MM.1S (cell line): ENCODE data around the gene PTPRA.

Experiments
- DNase-seq: peaks from one replicate; pipeline ENCODE4 v3.0.0-alpha.2; 2015
- H2AFZ ChIP-seq: fragments of 300-600 bp; sonication (generic); 2 replicates; pipeline ENCODE4 v1.6.0; 2016; ENCODE audit warnings: antibody characterized with exemption, low read length
- H3F3A ChIP-seq: fragments of 300-600 bp; sonication (generic); 2 replicates; pipeline ENCODE4 v1.6.1; 2016; ENCODE audit warnings: mild to moderate bottlenecking, antibody characterized with exemption, low read length, moderate library complexity, mixed read lengths; ENCODE audit not compliant: insufficient read depth
- H3K27ac ChIP-seq: fragments of 300-600 bp; sonication (generic); 2 replicates; pipeline ENCODE4 v1.5.1; 2016; ENCODE audit warnings: mild to moderate bottlenecking, low read length
- H3K27me3 ChIP-seq: fragments of 300-600 bp; sonication (generic); replicated peaks from 2 replicates; pipeline ENCODE4 v1.6.0; 2016; ENCODE audit warnings: low read length; ENCODE audit not compliant: insufficient read depth
- H3K36me3 ChIP-seq: fragments of 300-600 bp; sonication (generic); replicated peaks from 2 replicates; pipeline ENCODE4 v1.6.1; 2016; ENCODE audit warnings: mild to moderate bottlenecking, low read length, mixed read lengths; ENCODE audit not compliant: insufficient read depth
- H3K4me1 ChIP-seq: fragments of 300-600 bp; sonication (generic); 2 replicates; pipeline ENCODE4 v1.6.1; 2016; ENCODE audit warnings: low read length, mixed read lengths
- H3K4me2 ChIP-seq: fragments of 300-600 bp; sonication (generic); 2 replicates; pipeline ENCODE4 v1.6.0; 2016; ENCODE audit warnings: low read depth, low read length
- H3K4me3 ChIP-seq: fragments of 300-600 bp; sonication (generic); 2 replicates; pipeline ENCODE4 v1.5.1; 2016; ENCODE audit warnings: low read length, mixed read lengths
- H3K79me2 ChIP-seq: fragments of 300-600 bp; sonication (generic); 2 replicates; pipeline ENCODE4 v1.6.1; 2016; ENCODE audit warnings: mixed run types, low read length, mixed read lengths
- H3K9ac ChIP-seq: fragments of 300-600 bp; sonication (generic); 2 replicates; pipeline ENCODE4 v1.6.1; 2016; ENCODE audit warnings: low read length, mixed read lengths
- H3K9me2 ChIP-seq: fragments of 300-600 bp; sonication (generic); replicated peaks from 2 replicates; pipeline ENCODE4 v1.6.1; 2016; ENCODE audit warnings: mild to moderate bottlenecking, low read length, mixed read lengths; ENCODE audit not compliant: insufficient read depth
- H3K9me3 ChIP-seq: fragments of 300-600 bp; sonication (generic); replicated peaks from 2 replicates; pipeline ENCODE4 v1.6.1; 2016; ENCODE audit warnings: mild to moderate bottlenecking, low read length, mixed read lengths; ENCODE audit not compliant: insufficient read depth
- H4K20me1 ChIP-seq: fragments of 300-600 bp; sonication (generic); 2 replicates; pipeline ENCODE4 v1.6.1; 2016; ENCODE audit warnings: mild to moderate bottlenecking, low read length, moderate library complexity, mixed read lengths; ENCODE audit not compliant: insufficient read depth
- EZH2 ChIP-seq: fragments of 300-600 bp; sonication (generic); optimal IDR thresholded peaks from 2 replicates; pipeline ENCODE3; 2017; ENCODE audit warnings: low read depth, mild to moderate bottlenecking, antibody characterized with exemption, low read length, mixed read lengths
- EZH2phosphoT487 ChIP-seq: fragments of 300-600 bp; sonication (generic); IDR thresholded peaks from 2 replicates; pipeline ENCODE4 v1.6.1; 2018; ENCODE audit warnings: antibody characterized with exemption, low read length
- TF ChIP-seq, protein P1 (sequence below): fragments of 300-600 bp; sonication (generic); IDR thresholded peaks from 2 replicates; pipeline ENCODE4 v1.5.1; 2016; ENCODE audit warnings: antibody characterized with exemption, low read length, mixed read lengths

PTPRA gene

DNA sequence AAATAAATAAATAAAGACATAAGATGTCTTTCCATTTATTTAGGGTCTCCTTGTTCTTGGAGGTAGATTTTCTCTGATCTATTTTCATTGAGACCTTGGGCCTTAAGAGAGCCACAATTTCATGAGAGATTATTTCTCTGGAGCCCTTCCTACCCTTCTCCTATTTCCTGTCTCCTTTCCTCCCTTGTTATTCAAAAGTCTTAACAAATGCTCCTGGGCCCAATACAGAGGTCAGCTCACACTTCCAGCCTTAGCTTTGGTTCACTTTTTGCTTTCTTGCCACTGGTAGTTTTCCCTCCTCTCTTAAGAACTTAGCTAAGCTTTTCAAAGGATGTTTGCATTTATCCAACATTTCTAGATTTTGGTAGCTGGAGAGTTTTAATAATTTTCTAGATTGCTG lies 44.0 kb downstream of the PTPRA start:
- Histone ChIP-seq H3K4me3 (no peak overlapping the region), H3K27ac (no peak overlapping the region), H3K4me2 (no peak overlapping the region), H3K79me2 (peaks cover 29% of the 10 kb centered on the region), H3K4me1 (peaks cover 7% of the 10 kb centered on the region), H3F3A (0 out of 2 replicates have a peak, but pooled peaks cover 3% of the 10 kb centered on the region), H3K9me3 (no peaks in the 10 kb centered on the region), H3K27me3 (no peaks in the 10 kb centered on the region), H3K9me2 (no peaks in the 10 kb centered on the region), H3K36me3 (no peaks in the 10 kb centered on the region), H4K20me1 (no peaks in the 10 kb centered on the region), H2AFZ (no peak overlapping the region), H3K9ac (no peak overlapping the region)
- no peak for TF ChIP-seq EZH2
- no peak for TF ChIP-seq EZH2phosphoT487
- TF ChIP-seq, protein P1, sequence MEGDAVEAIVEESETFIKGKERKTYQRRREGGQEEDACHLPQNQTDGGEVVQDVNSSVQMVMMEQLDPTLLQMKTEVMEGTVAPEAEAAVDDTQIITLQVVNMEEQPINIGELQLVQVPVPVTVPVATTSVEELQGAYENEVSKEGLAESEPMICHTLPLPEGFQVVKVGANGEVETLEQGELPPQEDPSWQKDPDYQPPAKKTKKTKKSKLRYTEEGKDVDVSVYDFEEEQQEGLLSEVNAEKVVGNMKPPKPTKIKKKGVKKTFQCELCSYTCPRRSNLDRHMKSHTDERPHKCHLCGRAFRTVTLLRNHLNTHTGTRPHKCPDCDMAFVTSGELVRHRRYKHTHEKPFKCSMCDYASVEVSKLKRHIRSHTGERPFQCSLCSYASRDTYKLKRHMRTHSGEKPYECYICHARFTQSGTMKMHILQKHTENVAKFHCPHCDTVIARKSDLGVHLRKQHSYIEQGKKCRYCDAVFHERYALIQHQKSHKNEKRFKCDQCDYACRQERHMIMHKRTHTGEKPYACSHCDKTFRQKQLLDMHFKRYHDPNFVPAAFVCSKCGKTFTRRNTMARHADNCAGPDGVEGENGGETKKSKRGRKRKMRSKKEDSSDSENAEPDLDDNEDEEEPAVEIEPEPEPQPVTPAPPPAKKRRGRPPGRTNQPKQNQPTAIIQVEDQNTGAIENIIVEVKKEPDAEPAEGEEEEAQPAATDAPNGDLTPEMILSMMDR: no peak
- DNase-seq: no peak

DNA sequence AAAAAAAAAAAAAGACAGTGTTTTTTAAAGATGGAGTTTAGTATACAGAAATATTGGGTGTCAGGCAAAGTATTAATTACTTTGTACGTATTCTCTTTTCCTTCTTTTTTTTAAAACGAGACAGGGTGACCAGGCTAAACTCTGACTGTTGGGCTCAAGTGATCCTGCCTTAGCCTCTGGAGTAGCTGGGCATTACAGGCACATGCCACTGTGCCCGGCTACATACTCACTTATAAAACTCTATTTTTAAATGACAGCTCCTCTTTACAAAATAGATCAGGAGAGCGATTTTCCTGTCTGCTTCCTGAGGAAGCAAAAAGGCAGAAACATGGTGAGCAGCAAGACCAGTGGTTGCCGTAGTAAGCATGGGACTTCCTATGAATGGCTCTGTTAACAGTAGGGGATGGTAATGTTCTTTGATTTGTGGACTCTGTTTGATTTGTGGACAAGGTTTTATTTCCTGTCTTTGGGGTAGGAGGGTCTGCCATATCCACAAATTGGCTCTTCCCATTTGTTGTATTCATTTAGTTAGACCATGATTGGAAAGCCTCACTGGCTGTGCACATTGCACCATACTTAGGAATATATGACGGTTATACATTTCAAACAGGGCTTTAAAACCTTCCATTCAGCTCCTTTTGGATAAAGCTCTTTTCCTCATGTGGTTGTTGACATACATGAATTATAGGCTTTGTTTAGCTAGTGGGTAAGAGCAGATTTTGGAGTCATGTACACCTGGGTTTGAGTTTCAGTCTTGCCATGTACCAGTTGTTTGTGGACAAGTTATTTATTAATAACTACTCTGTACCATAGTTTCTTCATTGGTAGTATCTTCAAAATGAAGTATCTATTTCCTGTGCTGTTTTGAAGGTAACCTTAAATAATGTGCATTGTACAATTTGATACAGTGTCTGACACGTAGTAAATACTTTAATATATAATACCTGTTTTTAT lies 45.1 kb downstream of the PTPRA start:
- H3K36me3 ChIP-seq: no peaks in the 10 kb centered on the region

GRCh38 chr20:2919518-2920245 lies 46.4 kb downstream of the PTPRA start:
- H3K27me3 ChIP-seq: no peaks in the 10 kb centered on the region
- H3K4me1 ChIP-seq: peaks cover 7% of the 10 kb centered on the region
- H3K27ac ChIP-seq: no peak overlapping the region
- no peak overlapping the region for H3K9ac ChIP-seq
- no peak overlapping the region for H3K4me3 ChIP-seq
- peaks cover 29% of the 10 kb centered on the region for H3K79me2 ChIP-seq
- 0 out of 2 replicates have a peak, but pooled peaks cover 3% of the 10 kb centered on the region for H3F3A ChIP-seq
- no peak overlapping the region for H2AFZ ChIP-seq
- no peak for TF ChIP-seq EZH2phosphoT487
- TF ChIP-seq EZH2: no peak
- TF ChIP-seq, protein P1: no peak
- no peaks in the 10 kb centered on the region for H4K20me1 ChIP-seq
- no peaks in the 10 kb centered on the region for H3K9me2 ChIP-seq
- H3K9me3 ChIP-seq: no peaks in the 10 kb centered on the region
- DNase-seq: no peak
- 0 out of 2 replicates have a peak, but pooled peaks cover 3% of the 10 kb centered on the region for H3K36me3 ChIP-seq
- H3K4me2 ChIP-seq: no peak overlapping the region

More for the DNA sequence above, 45.1 kb downstream of the PTPRA start:
- Histone ChIP-seq H3F3A (0 out of 2 replicates have a peak, but pooled peaks cover 3% of the 10 kb centered on the region), H3K27ac (no peak overlapping the region), H4K20me1 (no peaks in the 10 kb centered on the region), H3K27me3 (no peaks in the 10 kb centered on the region), H3K79me2 (peaks cover 29% of the 10 kb centered on the region), H3K4me1 (peaks cover 7% of the 10 kb centered on the region), H3K9me2 (no peaks in the 10 kb centered on the region), H2AFZ (no peak overlapping the region), H3K9me3 (no peaks in the 10 kb centered on the region), H3K9ac (no peak overlapping the region), H3K4me3 (no peak overlapping the region), H3K4me2 (no peak overlapping the region)
- DNase-seq: no peak
- TF ChIP-seq EZH2: no peak
- no peak for TF ChIP-seq EZH2phosphoT487
- TF ChIP-seq, protein P1: no peak
